Prostate gland (tissue), 2 donors: ENCODE data around the gene IFI6. TPM values are rescaled to one million over a fixed set of nuclear protein-coding genes. Genes with fewer than 3 reads are reported as not detected.
A peak's percentile ranks its signal among the peaks of the same experiment; 100 is the strongest.

ENCODE experiments used
- DNase-seq: peaks from one replicate; pipeline ENCODE4 v3.0.0-alpha.2; 2019; ENCODE audit warnings: low spot score
- H3K27ac ChIP-seq, 2 donors: fragments of 200-600 bp; sonication (generic); 2 replicates each; pipeline ENCODE4 v1.5.1; 2017 to 2019
- H3K27me3 ChIP-seq: fragments of 200-600 bp; sonication (generic); replicated peaks from 2 replicates; pipeline ENCODE4 v1.5.1; 2019; ENCODE audit not compliant: insufficient read depth
- H3K36me3 ChIP-seq, 2 donors: fragments of 200-600 bp; sonication (generic); 1 replicate in 1 of 2; 2 replicates in 1 of 2; pipeline versions ENCODE4 v1.5.1 to v1.8.1; 2017 to 2019
- H3K4me1 ChIP-seq: fragments of 200-600 bp; sonication (generic); replicated peaks from 2 replicates; pipeline ENCODE4 v1.5.1; 2019
- H3K4me3 ChIP-seq, 2 donors: fragments of 200-600 bp; sonication (generic); 2 replicates each; pipeline ENCODE4 v1.5.1; 2017 to 2019
- H3K9me3 ChIP-seq: fragments of 200-600 bp; sonication (generic); 2 replicates; pipeline ENCODE4 v1.5.1; 2017
- CTCF ChIP-seq, 4 experiments: fragments of 200-600 bp in 2 of 4; fragments of 450-650 bp in 2 of 4; sonication (generic) in 2 of 4; IDR thresholded peaks; 1 replicate in 3 of 4; 2 replicates in 1 of 4; pipeline ENCODE4 v1.5.1; 2016 to 2019; ENCODE audit warnings: antibody characterized with exemption in 4 of 4, mild to moderate bottlenecking in 2 of 4, moderate library complexity in 2 of 4
- POLR2A ChIP-seq: fragments of 450-650 bp; IDR thresholded peaks from one replicate; pipeline ENCODE4 v1.6.1; 2016; ENCODE audit warnings: antibody characterized with exemption, mild to moderate bottlenecking
- POLR2AphosphoS5 ChIP-seq: sonication (generic); formaldehyde crosslinking; IDR thresholded peaks from one replicate; pipeline ENCODE4 v1.6.1; 2017; ENCODE audit warnings: antibody characterized with exemption
- WGBS: methylation state at CpG from one replicate; pipeline ENCODE4 v1.1.5; 2018; 5-methylcytosine and 5-hydroxymethylcytosine counted together
- intact Hi-C: fragments of 100-400 bp; cut with DNase I; formaldehyde crosslinking; loops from one replicate; pipeline ENCODE4 v1.14.2; 2022
- total RNA-seq, 2 donors: library from RNA; depleted of rRNA; stranded (reverse); fragments of >200 nt; gene quantifications; one replicate each; pipeline ENCODE4 v1.1.0, GENCODE V29; 2016

Gene IFI6
- total RNA-seq, 2 donors from 2014 or later: 40.4 to 274 TPM

- no peaks in the 10 kb centered on the region for H3K27me3 ChIP-seq
- 88% methylated on average over 4 of the region's 4 CpGs for WGBS
- no peak for DNase-seq
These were observed 2.1 kb downstream of the IFI6 start for GRCh38 chr1:27669876-27670275.

GRCh38 chr1:27668808-27669723, 2.9 kb downstream of the IFI6 start:
- Histone ChIP-seq H3K4me3 (peak overlapping the region; percentile 18 to 29), H3K27me3 (no peaks in the 10 kb centered on the region), H3K27ac (peak overlapping the region; percentile 26 to 37), H3K4me1 (peaks cover 6% of the 10 kb centered on the region), H3K36me3 (no peaks in the 10 kb centered on the region), H3K9me3 (no peaks in the 10 kb centered on the region)
- DNase-seq: peak; percentile 71
- intact Hi-C loops: no loop called here
- 16% methylated on average over 36 of the region's 36 CpGs for WGBS
- TF ChIP-seq POLR2A: no peak
- TF ChIP-seq CTCF (IDR thresholded peaks at IDR 0.05): peak; percentile 82 to 90 (median 88)
- TF ChIP-seq POLR2AphosphoS5: peak; percentile 69

More at GRCh38 chr1:27669876-27670275, 2.1 kb downstream of the IFI6 start:
- TF ChIP-seq POLR2A (no peak), POLR2AphosphoS5 (no peak), CTCF (IDR thresholded peaks at IDR 0.05) (no peak)
- Histone ChIP-seq H3K27ac (no peak overlapping the region), H3K36me3 (no peaks in the 10 kb centered on the region), H3K4me3 (no peak overlapping the region), H3K9me3 (no peaks in the 10 kb centered on the region), H3K4me1 (peaks cover 6% of the 10 kb centered on the region)
- intact Hi-C loops: no loop called here

- DNase-seq: no peak
- no peaks in the 10 kb centered on the region for H3K27me3 ChIP-seq
- no peak overlapping the region for H3K4me3 ChIP-seq
- H3K4me1 ChIP-seq: peaks cover 6% of the 10 kb centered on the region
- H3K36me3 ChIP-seq: no peaks in the 10 kb centered on the region
- H3K27ac ChIP-seq: no peak overlapping the region
- 84% methylated on average over 42 of the region's 42 CpGs for WGBS
- H3K9me3 ChIP-seq: no peaks in the 10 kb centered on the region
- intact Hi-C loops: no loop called here
- TF ChIP-seq CTCF (IDR thresholded peaks at IDR 0.05) (no peak), POLR2AphosphoS5 (no peak), POLR2A (no peak)
These were observed 3.7 kb downstream of the IFI6 start for GRCh38 chr1:27668121-27668807.

GRCh38 chr1:27666791-27667254, 5.2 kb downstream of the IFI6 start:
- whole genome bisulfite sequencing: 69% methylated on average over 6 of the region's 6 CpGs
- H3K27me3 ChIP-seq: no peaks in the 10 kb centered on the region
- H3K4me1 ChIP-seq: peaks cover 6% of the 10 kb centered on the region
- no peak for DNase-seq
- intact Hi-C loops: no loop called here
- no peaks in the 10 kb centered on the region for H3K9me3 ChIP-seq
- no peaks in the 10 kb centered on the region for H3K36me3 ChIP-seq
- H3K4me3 ChIP-seq: no peak overlapping the region
- no peak overlapping the region for H3K27ac ChIP-seq
- TF ChIP-seq POLR2A (no peak), POLR2AphosphoS5 (no peak), CTCF (IDR thresholded peaks at IDR 0.05) (no peak)
